HG03565 (cell line): Measurements from ENCODE around the gene CLCN5.

Experiments used
- ATAC-seq: cut with Tn5 transposase; IDR thresholded peaks from one replicate; pipeline ENCODE4 v1.9.1; 2021; ENCODE audit warnings: mild to moderate bottlenecking, moderate library complexity; ENCODE audit not compliant: unreplicated experiment

Gene CLCN5

GRCh38 chrX:50075630-50076339 is 153.4 kb downstream of the CLCN5 start:
- ATAC-seq = no peak

- ATAC-seq = no peak
Measured at GRCh38 chrX:50081282-50081889, 159.0 kb downstream of the CLCN5 start.

DNA sequence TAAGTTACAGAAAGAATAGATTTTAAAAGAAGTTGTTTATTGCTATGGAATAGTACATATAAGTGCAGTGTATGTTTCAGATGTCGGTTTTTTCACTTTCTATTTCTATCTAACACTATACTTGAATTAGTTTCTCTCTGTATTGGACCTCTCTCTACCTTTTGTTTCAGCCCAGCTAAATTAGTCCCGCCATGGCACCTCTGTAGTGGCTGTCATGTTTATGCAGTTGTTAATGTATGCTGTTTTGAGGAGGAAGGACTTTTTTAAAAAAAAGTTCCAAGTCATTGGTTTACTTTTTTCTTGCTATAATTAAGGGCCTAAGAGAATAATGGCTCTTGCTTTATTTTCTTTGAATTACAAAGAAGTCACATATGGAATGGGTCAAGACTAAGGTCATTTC is 160.3 kb downstream of the CLCN5 start:
- no peak for ATAC-seq

GRCh38 chrX:50088645-50089044 is 166.2 kb downstream of the CLCN5 start:
- no peak for ATAC-seq

GRCh38 chrX:50093625-50094024 is 171.2 kb downstream of the CLCN5 start:
- ATAC-seq = no peak

GRCh38 chrX:50097071-50097470 is 174.7 kb downstream of the CLCN5 start:
- no peak for ATAC-seq

DNA sequence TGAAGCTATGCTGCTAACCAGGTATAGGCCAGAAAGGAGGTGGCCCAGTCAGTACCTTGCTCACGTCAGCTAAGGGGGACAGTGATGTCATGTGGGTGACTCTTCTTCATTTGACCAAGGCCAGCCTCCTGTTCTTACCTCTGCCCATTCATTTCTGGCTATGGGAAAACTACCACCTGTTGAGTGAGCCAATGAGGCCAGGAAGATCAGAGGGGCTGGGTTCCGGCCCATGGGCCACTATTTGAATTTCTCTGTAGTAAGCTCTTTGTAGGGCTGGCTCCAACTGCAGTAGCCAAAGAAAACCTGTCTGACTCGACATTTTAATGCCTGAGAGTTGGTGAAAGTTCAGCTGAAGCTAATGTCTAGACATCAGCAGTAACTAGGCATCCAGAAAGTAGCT is 175.8 kb downstream of the CLCN5 start:
- ATAC-seq = no peak

- no peak for ATAC-seq
Measured at GRCh38 chrX:50098749-50099148, 176.4 kb downstream of the CLCN5 start.

GRCh38 chrX:50099331-50099730 is 176.9 kb downstream of the CLCN5 start:
- ATAC-seq = no peak

GRCh38 chrX:50100188-50100587 is 177.8 kb downstream of the CLCN5 start:
- ATAC-seq = no peak

- no peak for ATAC-seq
Measured at GRCh38 chrX:50103176-50103575, 180.8 kb downstream of the CLCN5 start.

GRCh38 chrX:50103866-50104566 is 181.6 kb downstream of the CLCN5 start:
- no peak for ATAC-seq

GRCh38 chrX:50106051-50106675 is 183.8 kb downstream of the CLCN5 start:
- no peak for ATAC-seq

- ATAC-seq = no peak
Measured at GRCh38 chrX:50107470-50107869, 185.1 kb downstream of the CLCN5 start.

GRCh38 chrX:50108264-50108663 is 185.9 kb downstream of the CLCN5 start:
- no peak for ATAC-seq

GRCh38 chrX:50111742-50112141 is 189.3 kb downstream of the CLCN5 start:
- ATAC-seq = no peak

GRCh38 chrX:50114113-50114512 is 191.7 kb downstream of the CLCN5 start:
- ATAC-seq = no peak

DNA sequence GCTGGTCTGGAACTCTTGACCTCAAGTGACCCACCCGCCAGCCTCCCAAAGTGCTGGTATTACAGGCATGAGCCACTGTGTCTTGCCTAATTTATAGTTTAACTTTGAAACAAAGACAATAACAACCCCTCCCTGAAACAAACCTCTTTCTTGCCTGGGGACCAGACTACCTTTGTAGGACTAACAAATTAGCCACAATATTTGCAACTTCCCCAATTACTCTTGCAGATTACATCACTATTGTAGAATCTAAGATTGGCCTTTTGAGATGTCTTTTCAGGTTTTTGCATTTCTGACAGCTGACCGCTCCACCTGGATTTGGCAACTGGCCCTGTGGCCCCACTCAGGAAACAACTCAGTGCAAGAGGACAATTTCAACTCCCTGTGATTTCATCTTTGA is 193.6 kb downstream of the CLCN5 start:
- ATAC-seq = no peak

- ATAC-seq = peak; percentile 49
Measured at GRCh38 chrX:50117476-50117875, 195.1 kb downstream of the CLCN5 start.

- no peak for ATAC-seq
Measured at GRCh38 chrX:50125480-50125879, 203.1 kb downstream of the CLCN5 start.

- ATAC-seq = no peak
Measured at GRCh38 chrX:50147972-50148371, 225.6 kb downstream of the CLCN5 start.
